Activated T-helper 1 cell treated with anti-CD3 and anti-CD28 coated beads, Interleukin-12 subunit alpha, Interleukin-12 subunit beta, Interleukin-2, Interleukin-4 antibody, amounts not matched to agents 30 ng/mL and 10 ng/mL and 1 ng/mL, durations not matched to agents 14 hours and 24 hours and 36 hours (primary cell): ENCODE data around the gene GALNTL6. TPM values are rescaled to one million over a fixed set of nuclear protein-coding genes. Genes with fewer than 3 reads are reported as not detected.

Source experiments
- DNase-seq: peaks from one replicate; pipeline ENCODE4 v3.0.0; 2021; ENCODE audit warnings: low spot score
- H3K27ac Mint-ChIP-seq: one replicate; pipeline ENCODE4 v1.8.0; 2021; ENCODE audit warnings: mild to moderate bottlenecking, mixed read lengths
- H3K27me3 Mint-ChIP-seq: one replicate; pipeline ENCODE4 v1.8.0; 2022; ENCODE audit warnings: mild to moderate bottlenecking, moderate library complexity, mixed read lengths; ENCODE audit not compliant: insufficient read depth
- H3K36me3 Mint-ChIP-seq: one replicate; pipeline ENCODE4 v1.8.0; 2021; ENCODE audit warnings: low read depth, mixed read lengths
- H3K4me1 Mint-ChIP-seq: one replicate; pipeline ENCODE4 v1.8.0; 2021; ENCODE audit warnings: low read depth, mixed read lengths
- H3K4me3 Mint-ChIP-seq: one replicate; pipeline ENCODE4 v1.8.0; 2021; ENCODE audit warnings: mild to moderate bottlenecking, moderate library complexity, mixed read lengths
- H3K9me3 Mint-ChIP-seq: one replicate; pipeline ENCODE4 v1.8.0; 2021; ENCODE audit warnings: mixed read lengths
- intact Hi-C: fragments of 100-400 bp; cut with micrococcal nuclease; formaldehyde crosslinking; loops from one replicate; pipeline ENCODE4 v1.15.1; 2024
- total RNA-seq: library from RNA; stranded (reverse); gene quantifications from 2 replicates; pipeline ENCODE4 v1.2.3, GENCODE V29; 2022

GALNTL6 gene
- total RNA-seq, 1 donor from 2014 or later = not detected

DNA sequence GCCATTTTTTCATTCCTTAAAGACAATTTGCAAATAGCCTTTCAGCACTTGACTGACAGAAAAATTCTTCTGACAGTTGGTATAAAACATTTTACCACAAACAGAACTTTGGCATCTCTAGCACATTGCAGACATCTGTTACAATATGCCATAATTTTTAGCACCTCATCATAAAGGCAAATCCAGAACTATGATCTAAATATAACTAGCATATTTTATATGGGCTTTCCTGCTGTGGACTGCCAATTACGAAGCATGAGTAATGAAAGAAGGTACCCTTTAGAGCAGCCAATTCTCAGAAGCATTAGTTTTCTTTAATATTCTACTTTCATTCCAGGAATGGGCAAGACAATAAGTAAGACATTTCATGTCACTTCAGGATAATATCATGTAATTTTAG is 708.0 kb downstream of the GALNTL6 start:
- no peak overlapping the region for H3K27ac Mint-ChIP-seq
- no peak for DNase-seq
- intact Hi-C loops = no loop called here
- H3K27me3 Mint-ChIP-seq = no peaks in the 10 kb centered on the region
- no peaks in the 10 kb centered on the region for H3K36me3 Mint-ChIP-seq
- H3K4me1 Mint-ChIP-seq = no peaks in the 10 kb centered on the region
- H3K9me3 Mint-ChIP-seq = no peaks in the 10 kb centered on the region
- no peak overlapping the region for H3K4me3 Mint-ChIP-seq

DNA sequence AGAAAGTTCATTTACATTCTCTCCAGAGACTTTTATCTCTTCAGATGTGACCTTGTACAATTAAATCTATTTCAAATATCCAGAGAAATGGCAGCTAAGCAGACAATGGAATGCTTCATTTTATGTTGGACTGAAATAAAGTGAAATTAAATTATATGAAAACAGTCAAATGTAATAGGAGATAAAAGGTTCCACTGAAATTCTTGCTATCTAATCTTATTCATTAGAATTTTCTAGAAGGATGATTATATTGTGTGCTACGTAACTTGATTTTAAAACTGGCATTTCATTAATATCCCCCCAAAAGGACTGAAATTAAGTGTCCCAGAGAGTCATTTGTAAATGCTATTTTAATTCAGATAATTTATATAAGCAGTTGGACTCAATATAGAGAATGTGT is 708.5 kb downstream of the GALNTL6 start:
- Mint-ChIP-seq H3K4me3 (no peak overlapping the region), H3K4me1 (no peaks in the 10 kb centered on the region), H3K9me3 (no peaks in the 10 kb centered on the region), H3K27ac (no peak overlapping the region), H3K27me3 (no peaks in the 10 kb centered on the region), H3K36me3 (no peaks in the 10 kb centered on the region)
- intact Hi-C loops = no loop called here
- DNase-seq = no peak

DNA sequence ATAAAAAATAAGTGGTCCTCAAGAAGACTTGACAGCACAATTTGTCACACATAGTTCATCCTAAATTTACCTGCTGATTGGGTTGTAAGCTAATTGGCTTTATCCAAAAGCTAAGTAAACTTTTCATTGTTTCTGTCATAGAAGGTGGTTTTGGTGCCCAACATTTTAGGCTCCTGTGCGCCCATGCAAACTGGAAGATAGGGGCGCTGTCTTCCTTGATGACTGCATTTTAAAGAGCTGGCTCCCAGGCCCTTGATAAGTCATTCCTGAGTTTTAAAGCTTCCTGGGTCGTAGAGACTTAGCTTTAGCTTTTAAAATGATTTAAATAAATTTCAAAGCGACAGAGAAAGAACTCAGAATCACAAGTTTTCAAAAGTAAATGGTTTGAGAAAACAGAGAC is 730.0 kb downstream of the GALNTL6 start:
- H3K9me3 Mint-ChIP-seq = peaks cover 5% of the 10 kb centered on the region
- H3K4me1 Mint-ChIP-seq = no peaks in the 10 kb centered on the region
- no peak overlapping the region for H3K4me3 Mint-ChIP-seq
- H3K27me3 Mint-ChIP-seq = no peaks in the 10 kb centered on the region
- DNase-seq = no peak
- no peaks in the 10 kb centered on the region for H3K36me3 Mint-ChIP-seq
- no peak overlapping the region for H3K27ac Mint-ChIP-seq
- intact Hi-C loops = no loop called here

DNA sequence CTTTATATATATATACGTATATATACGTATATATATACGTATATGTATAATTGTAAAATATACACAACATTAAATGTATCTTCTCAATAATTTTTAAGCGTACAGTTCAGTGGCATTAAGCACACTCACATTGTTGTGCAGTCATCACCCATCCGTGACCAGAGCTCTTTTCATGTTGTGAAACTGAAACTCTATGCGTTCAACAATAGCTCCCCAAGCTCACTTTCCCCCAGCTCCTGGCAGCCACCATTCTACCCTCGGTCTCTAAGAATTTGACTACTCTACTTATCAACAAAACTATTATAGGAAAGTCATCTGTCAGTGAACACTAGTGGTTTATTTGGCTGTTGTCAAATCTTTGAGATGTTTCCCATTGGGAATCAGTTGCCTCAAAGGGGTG is 733.6 kb downstream of the GALNTL6 start:
- no peaks in the 10 kb centered on the region for H3K27me3 Mint-ChIP-seq
- intact Hi-C loops = no loop called here
- no peak for DNase-seq
- no peak overlapping the region for H3K27ac Mint-ChIP-seq
- no peaks in the 10 kb centered on the region for H3K4me1 Mint-ChIP-seq
- no peak overlapping the region for H3K4me3 Mint-ChIP-seq
- no peaks in the 10 kb centered on the region for H3K36me3 Mint-ChIP-seq
- H3K9me3 Mint-ChIP-seq = peaks cover 3% of the 10 kb centered on the region

DNA sequence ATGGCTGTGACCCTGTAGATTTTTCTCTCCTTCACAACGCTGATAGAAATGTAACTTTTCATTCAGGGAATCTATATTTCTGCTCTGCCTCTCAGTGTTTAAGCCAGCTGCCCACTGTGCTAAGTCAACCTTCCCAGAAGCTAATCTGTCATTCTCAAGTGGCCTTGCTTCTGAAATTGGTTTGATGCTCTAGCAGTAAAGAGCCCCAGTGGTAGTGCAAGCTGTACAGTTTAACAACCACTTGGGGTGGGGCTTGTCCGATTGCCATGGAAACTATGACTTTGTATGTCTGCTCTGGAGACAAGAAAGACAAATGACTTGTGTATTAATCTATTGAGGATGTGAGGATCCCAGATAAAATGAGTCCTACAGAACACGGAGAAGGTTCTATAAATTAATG is 734.5 kb downstream of the GALNTL6 start:
- no peak overlapping the region for H3K27ac Mint-ChIP-seq
- intact Hi-C loops = no loop called here
- no peaks in the 10 kb centered on the region for H3K9me3 Mint-ChIP-seq
- DNase-seq = no peak
- no peaks in the 10 kb centered on the region for H3K27me3 Mint-ChIP-seq
- H3K36me3 Mint-ChIP-seq = no peaks in the 10 kb centered on the region
- H3K4me1 Mint-ChIP-seq = no peaks in the 10 kb centered on the region
- H3K4me3 Mint-ChIP-seq = no peak overlapping the region

DNA sequence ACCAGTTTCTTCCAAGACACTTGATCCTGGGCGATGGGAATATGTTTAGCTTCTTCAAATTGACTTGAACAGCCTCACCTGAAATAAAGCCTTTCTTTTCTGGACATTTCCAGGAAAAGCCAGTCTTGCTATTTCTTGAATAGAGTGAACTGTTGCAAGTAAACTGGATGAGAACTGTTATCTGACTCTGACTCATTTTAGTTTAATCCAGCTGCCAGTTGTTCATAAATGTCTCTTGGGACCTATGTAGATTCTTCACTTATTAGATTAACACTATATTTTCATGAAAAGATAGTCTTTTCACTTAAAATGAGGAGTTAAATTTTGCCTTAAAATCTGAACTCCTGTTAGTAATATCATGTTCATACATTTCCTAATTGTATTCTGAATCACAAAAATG is 740.0 kb downstream of the GALNTL6 start:
- H3K9me3 Mint-ChIP-seq = no peaks in the 10 kb centered on the region
- H3K4me3 Mint-ChIP-seq = no peak overlapping the region
- no peaks in the 10 kb centered on the region for H3K4me1 Mint-ChIP-seq
- no peaks in the 10 kb centered on the region for H3K36me3 Mint-ChIP-seq
- no peaks in the 10 kb centered on the region for H3K27me3 Mint-ChIP-seq
- intact Hi-C loops = no loop called here
- no peak for DNase-seq
- no peak overlapping the region for H3K27ac Mint-ChIP-seq

DNA sequence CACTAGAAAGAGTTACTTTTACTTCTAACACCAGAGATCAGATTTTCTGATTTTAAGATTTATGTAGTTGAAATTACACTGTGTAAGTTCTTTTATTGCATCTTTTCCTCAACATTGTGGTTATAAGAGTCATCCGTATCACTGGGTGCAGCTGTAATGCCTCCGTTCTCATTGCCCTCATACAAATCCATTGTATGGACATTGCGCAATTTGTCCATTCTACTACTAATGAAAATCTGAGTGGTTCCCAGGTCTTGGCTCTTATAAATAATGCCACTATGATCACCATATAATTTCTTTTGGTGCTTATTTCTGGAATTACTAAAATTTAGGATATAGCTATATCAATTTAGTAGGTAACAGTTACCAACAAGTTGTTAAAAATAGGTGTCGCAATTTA is 741.4 kb downstream of the GALNTL6 start:
- Mint-ChIP-seq H3K4me1 (no peaks in the 10 kb centered on the region), H3K36me3 (no peaks in the 10 kb centered on the region), H3K9me3 (no peaks in the 10 kb centered on the region), H3K4me3 (no peak overlapping the region), H3K27ac (no peak overlapping the region), H3K27me3 (no peaks in the 10 kb centered on the region)
- intact Hi-C loops = no loop called here
- no peak for DNase-seq

DNA sequence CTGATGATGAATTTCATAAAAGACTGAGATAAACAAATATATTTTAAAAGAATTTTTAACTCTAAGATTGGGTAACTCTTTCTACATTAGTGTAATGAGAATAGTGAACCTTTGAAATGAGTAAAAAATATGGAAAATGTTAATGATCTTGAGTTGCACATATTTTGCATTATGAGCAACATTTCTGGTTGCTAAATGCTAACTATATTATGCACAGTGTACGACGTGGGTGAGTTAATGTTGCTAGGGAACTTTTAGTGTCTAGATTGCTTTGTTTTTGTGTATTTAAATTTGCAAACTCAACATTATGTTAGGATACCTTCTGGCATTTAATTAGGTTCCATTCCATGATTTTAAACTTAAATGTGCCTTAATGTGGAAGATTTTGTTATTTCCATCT is 742.5 kb downstream of the GALNTL6 start:
- intact Hi-C loops = no loop called here
- no peaks in the 10 kb centered on the region for H3K9me3 Mint-ChIP-seq
- no peak overlapping the region for H3K27ac Mint-ChIP-seq
- DNase-seq = no peak
- no peaks in the 10 kb centered on the region for H3K4me1 Mint-ChIP-seq
- no peaks in the 10 kb centered on the region for H3K27me3 Mint-ChIP-seq
- H3K36me3 Mint-ChIP-seq = no peaks in the 10 kb centered on the region
- no peak overlapping the region for H3K4me3 Mint-ChIP-seq

DNA sequence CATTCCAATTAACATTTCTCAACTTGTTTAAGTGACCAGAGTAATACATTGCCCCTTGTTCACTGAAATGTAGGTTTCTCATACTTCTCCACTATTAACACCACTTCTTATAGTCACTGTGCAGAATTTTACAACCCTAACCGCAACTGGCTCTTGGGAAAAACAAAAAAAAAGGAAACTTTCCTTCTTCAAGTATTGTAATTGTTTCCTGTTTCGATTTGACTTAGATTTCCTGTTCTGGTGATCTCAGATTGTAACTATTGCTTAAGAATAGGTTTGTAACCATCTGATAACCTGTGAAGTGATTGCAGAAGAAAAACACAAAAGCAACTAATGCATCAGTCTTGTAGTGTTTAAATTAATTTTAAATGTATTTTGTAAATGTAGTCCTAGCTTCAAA is 760.7 kb downstream of the GALNTL6 start:
- H3K9me3 Mint-ChIP-seq = peaks cover 2% of the 10 kb centered on the region
- DNase-seq = no peak
- no peak overlapping the region for H3K27ac Mint-ChIP-seq
- H3K4me1 Mint-ChIP-seq = no peaks in the 10 kb centered on the region
- intact Hi-C loops = no loop called here
- no peak overlapping the region for H3K4me3 Mint-ChIP-seq
- H3K27me3 Mint-ChIP-seq = no peaks in the 10 kb centered on the region
- H3K36me3 Mint-ChIP-seq = no peaks in the 10 kb centered on the region

DNA sequence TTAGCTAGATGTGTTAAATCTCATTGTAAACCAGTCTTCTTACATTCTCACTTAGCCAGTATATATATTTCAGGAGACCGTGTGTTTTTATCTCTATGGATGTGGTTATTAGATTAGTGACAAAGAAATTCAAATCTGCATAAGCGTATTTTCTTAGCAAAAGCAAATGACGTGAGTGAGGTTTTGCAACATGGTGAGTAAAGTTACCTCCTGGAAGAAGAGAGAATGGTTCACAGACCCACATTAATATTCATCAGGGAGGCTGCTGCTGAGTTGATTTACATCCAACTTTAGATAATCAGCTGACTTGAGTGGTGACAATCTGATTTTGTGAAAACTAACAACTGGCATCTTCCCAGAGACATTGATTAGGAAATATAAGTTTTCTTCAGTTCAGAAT is 765.5 kb downstream of the GALNTL6 start:
- Mint-ChIP-seq H3K27ac (no peak overlapping the region), H3K36me3 (no peaks in the 10 kb centered on the region), H3K4me3 (no peak overlapping the region), H3K9me3 (no peaks in the 10 kb centered on the region), H3K27me3 (no peaks in the 10 kb centered on the region), H3K4me1 (no peaks in the 10 kb centered on the region)
- intact Hi-C loops = no loop called here
- no peak for DNase-seq

DNA sequence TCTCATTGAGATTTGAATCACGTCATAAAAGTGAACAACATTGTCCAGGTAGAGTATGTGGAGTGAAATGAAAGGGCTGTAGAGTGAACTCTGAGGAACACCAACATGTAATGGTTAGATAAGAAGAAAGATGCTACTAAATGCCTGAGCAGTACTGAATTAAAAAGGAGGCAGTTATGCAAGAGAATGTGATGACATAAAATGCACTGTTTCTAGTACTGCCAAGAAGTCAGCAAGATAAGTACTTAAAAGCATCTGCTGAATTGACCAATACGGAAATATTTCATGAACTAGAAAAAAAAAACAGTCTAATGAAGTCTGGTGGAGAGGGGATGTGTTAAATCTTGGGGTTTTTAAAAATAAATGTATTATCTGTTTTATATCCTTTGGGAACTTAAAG is 771.6 kb downstream of the GALNTL6 start:
- no peak for DNase-seq
- no peaks in the 10 kb centered on the region for H3K36me3 Mint-ChIP-seq
- H3K4me3 Mint-ChIP-seq = no peak overlapping the region
- no peaks in the 10 kb centered on the region for H3K4me1 Mint-ChIP-seq
- H3K9me3 Mint-ChIP-seq = no peaks in the 10 kb centered on the region
- intact Hi-C loops = no loop called here
- no peaks in the 10 kb centered on the region for H3K27me3 Mint-ChIP-seq
- H3K27ac Mint-ChIP-seq = no peak overlapping the region

DNA sequence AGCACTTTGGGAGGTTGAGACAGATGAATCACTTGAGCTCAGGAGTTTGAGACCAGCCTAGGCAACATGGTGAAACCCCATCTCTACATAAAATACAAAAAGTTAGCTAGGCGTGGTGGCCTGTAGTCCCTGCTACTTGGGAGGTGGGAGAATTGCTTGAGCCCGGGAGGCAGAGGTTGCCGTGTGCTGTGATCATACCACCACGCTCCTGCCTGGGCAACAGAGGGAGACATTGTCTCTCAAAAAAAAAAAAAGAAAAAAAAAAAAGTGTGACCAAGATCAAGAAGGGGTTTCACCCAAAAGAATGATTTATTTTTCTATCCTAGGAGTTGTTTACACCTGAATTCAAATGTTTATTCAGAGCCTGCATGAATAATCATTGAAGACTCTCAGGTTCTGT is 783.0 kb downstream of the GALNTL6 start:
- H3K36me3 Mint-ChIP-seq = no peaks in the 10 kb centered on the region
- DNase-seq = no peak
- H3K4me1 Mint-ChIP-seq = no peaks in the 10 kb centered on the region
- H3K27ac Mint-ChIP-seq = no peak overlapping the region
- no peaks in the 10 kb centered on the region for H3K9me3 Mint-ChIP-seq
- intact Hi-C loops = no loop called here
- no peaks in the 10 kb centered on the region for H3K27me3 Mint-ChIP-seq
- no peak overlapping the region for H3K4me3 Mint-ChIP-seq

DNA sequence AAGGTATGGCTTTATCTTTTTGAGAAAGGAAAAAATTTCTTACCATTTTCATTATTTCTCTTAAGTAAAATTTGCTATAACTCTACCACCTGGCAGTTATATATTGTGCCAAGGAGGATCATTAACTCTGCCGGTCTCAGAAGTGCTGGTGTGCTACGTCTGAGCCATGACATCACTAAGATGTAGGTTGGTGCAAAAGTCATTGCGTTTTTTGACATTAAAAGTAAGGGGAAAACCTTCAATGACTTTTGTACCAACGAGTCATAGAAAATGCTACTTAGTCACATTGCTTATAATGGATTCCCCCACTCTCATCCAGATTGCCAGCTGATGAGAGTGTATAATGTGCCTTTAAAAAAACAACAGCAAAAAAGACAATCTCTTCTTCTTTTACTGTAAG is 786.4 kb downstream of the GALNTL6 start:
- Mint-ChIP-seq H3K4me3 (no peak overlapping the region), H3K36me3 (no peaks in the 10 kb centered on the region), H3K9me3 (no peaks in the 10 kb centered on the region), H3K27ac (no peak overlapping the region), H3K4me1 (no peaks in the 10 kb centered on the region), H3K27me3 (no peaks in the 10 kb centered on the region)
- intact Hi-C loops = no loop called here
- no peak for DNase-seq

DNA sequence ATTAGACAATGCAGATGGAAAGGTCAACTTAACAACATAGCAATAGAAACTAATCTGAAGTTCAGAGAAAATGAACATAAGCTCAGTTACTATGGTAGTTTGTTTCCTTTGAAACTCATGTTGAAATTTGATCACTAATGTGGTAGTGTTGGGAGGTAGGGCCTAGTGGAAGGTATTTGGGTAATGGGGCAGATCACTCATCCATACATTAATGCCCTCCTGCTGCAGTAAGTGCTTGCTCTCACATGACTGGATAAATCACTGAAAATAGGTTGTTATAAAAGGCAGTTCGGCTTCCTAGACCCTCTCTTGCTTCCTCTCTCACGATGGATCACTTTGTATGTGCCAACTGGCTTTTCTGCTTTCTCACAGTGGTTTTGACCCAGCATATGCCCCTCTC is 788.0 kb downstream of the GALNTL6 start:
- intact Hi-C loops = no loop called here
- no peak for DNase-seq
- H3K4me1 Mint-ChIP-seq = no peaks in the 10 kb centered on the region
- no peaks in the 10 kb centered on the region for H3K9me3 Mint-ChIP-seq
- H3K36me3 Mint-ChIP-seq = no peaks in the 10 kb centered on the region
- no peaks in the 10 kb centered on the region for H3K27me3 Mint-ChIP-seq
- H3K27ac Mint-ChIP-seq = no peak overlapping the region
- no peak overlapping the region for H3K4me3 Mint-ChIP-seq
